Measurements from ENCODE around the gene IFNA4. TPM values are rescaled to one million over a fixed set of nuclear protein-coding genes. Genes with fewer than 3 reads are reported as not detected.
"Not testable (repeated sequence)": the region's sequence is repeated elsewhere in the genome, so short reads cannot be mapped to it uniquely, and the experiment has no call there.

Gene IFNA4
- total RNA-seq, 1 donor, result not detected

DNA sequence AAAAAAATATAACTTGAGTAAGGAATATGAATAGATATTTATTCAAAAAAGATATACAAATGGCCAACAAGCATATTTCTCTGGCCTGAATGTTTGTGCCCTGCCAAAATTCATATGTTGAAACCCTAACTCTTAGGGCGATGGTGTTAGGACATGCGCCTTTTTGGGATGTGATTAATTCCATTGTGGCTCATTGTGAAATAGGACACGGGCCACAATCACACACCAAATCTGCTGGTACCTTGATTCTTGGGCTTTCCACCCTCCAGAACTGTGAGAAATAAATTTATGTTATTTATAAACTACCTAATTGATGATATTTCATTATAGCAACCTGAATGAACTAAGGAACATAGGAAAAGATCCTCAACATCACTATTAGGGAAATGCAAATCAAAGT lies 15.2 kb downstream of the IFNA4 start:
- DNase-seq (ENCODE audit: low read depth), result no peak
- TF ChIP-seq, protein P1, sequence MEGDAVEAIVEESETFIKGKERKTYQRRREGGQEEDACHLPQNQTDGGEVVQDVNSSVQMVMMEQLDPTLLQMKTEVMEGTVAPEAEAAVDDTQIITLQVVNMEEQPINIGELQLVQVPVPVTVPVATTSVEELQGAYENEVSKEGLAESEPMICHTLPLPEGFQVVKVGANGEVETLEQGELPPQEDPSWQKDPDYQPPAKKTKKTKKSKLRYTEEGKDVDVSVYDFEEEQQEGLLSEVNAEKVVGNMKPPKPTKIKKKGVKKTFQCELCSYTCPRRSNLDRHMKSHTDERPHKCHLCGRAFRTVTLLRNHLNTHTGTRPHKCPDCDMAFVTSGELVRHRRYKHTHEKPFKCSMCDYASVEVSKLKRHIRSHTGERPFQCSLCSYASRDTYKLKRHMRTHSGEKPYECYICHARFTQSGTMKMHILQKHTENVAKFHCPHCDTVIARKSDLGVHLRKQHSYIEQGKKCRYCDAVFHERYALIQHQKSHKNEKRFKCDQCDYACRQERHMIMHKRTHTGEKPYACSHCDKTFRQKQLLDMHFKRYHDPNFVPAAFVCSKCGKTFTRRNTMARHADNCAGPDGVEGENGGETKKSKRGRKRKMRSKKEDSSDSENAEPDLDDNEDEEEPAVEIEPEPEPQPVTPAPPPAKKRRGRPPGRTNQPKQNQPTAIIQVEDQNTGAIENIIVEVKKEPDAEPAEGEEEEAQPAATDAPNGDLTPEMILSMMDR (IDR thresholded peaks at IDR 0.05; ENCODE audit: insufficient read depth, low read length), result no peak
- no peak overlapping the region for H3K4me3 ChIP-seq (ENCODE audit: low read depth, low read length)

DNA sequence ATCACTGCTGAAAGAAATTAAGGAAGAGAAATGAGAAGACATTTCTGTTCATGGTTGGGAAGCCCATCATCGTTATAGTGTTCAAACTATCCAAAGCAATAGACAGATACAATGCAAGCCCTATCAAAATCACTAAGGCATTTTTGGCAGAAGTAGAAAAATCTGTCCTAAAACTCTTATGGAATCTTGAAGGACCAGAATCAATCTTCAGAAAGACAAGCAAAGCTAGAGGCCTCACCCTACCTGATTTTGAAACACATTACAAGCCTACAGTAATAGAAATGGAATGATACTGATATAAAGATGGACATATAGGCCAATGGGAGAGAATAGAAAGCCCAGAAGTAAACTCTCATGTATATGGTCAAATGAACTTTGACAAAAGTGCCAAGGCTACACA lies 16.0 kb downstream of the IFNA4 start:
- TF ChIP-seq, protein P1 (IDR thresholded peaks at IDR 0.05; ENCODE audit: insufficient read depth, low read length), result no peak
- DNase-seq (ENCODE audit: low read depth), result no peak
- H3K4me3 ChIP-seq (ENCODE audit: low read depth, low read length), result no peak overlapping the region

DNA sequence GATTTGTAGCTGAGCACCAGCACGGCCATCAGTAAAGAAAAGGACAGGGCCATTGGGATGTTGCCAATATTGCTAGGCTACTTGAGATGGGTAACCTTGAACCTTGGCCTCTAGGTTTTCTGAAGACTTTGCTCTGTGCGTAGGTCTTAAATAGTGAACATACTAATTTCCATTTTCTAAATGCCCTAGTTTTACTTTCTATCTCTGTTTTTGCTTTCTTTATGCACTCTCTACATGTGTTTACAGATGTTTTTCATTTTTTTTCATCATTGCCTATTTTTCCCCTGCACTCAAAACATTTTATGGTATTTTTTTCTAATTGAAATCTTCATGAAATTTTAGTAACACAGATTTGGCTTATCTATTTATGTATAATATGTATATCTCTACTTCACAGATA lies 20.8 kb downstream of the IFNA4 start, which contains the start of gene IFNA21:
Gene IFNA21, minus strand, starts transcription at position 101 of the 400 bp plus-strand sequence. Its CDS starts 48 bp downstream, at position 53.
- DNase-seq (ENCODE audit: low read depth); H3K4me3 ChIP-seq (ENCODE audit: low read depth, low read length): not testable (repeated sequence)

DNA sequence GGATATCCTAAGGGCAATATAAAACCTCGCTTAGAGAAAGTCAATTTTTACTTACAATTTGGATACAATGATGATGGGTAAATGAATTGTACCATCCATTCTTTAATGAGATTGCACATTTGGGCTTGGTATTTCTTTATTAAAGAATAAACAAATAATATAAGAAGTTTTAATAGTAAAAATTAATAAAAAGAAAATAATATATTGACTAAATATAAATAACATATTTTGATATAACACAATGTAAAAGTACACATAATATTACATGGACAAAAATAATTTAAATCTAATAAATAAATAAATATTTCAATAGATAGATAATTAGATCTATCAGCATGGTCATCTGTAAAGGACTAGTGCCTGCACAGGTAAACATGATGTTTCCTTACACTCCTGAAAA lies 21.9 kb downstream of the IFNA4 start:
- DNase-seq (ENCODE audit: low read depth), result no peak
- TF ChIP-seq, protein P1 (IDR thresholded peaks at IDR 0.05; ENCODE audit: insufficient read depth, low read length), result no peak

DNA sequence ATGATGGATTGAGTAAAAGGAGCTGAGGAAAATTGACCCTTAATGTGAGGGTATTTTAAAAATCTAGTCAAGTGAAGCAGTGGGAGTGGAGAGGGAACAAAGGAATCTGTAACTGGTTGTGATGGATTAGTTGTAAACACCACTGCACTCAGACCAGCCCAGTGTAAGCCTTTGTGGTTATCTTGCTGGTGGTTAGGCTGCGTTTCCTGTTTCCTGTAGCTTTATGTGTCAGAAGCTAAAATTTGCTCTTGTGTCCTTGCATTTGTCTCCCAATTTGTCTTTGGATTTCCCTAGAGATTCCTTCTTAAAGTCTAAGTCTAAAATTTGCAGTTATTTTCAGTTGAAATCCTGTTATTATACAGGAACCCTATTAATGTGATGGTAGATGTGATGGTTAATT lies 27.2 kb downstream of the IFNA4 start:
- no peak overlapping the region for H3K4me3 ChIP-seq (ENCODE audit: low read depth, low read length)
- TF ChIP-seq, protein P1 (IDR thresholded peaks at IDR 0.05; ENCODE audit: insufficient read depth, low read length), result no peak
- DNase-seq (ENCODE audit: low read depth), result no peak

More for the DNA sequence above, 21.9 kb downstream of the IFNA4 start:
- no peak overlapping the region for H3K4me3 ChIP-seq (ENCODE audit: low read depth, low read length)

DNA sequence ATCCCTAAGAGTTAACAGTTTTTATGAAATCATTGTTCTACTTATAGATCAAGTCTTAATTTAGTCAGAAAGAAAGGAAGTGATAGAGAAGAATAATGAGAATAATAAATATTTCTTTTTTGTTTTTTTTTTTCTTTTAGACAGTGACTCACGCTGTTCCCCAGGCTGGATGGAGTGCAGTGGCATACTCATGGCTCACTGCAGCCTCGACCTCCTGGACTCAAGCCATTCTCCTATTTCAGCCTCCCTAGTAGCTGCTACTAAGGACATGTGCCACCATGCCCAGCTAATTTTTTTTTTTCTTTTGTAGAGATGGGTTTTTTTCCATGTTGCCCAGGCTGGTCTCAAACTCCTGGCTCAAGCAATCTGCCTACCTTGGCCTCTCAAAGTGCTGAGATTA lies 31.9 kb downstream of the IFNA4 start:
- TF ChIP-seq, protein P1 (IDR thresholded peaks at IDR 0.05; ENCODE audit: insufficient read depth, low read length), result no peak
- peak; percentile 4 for DNase-seq (ENCODE audit: low read depth)
- H3K4me3 ChIP-seq (ENCODE audit: low read depth, low read length), result no peak overlapping the region

DNA sequence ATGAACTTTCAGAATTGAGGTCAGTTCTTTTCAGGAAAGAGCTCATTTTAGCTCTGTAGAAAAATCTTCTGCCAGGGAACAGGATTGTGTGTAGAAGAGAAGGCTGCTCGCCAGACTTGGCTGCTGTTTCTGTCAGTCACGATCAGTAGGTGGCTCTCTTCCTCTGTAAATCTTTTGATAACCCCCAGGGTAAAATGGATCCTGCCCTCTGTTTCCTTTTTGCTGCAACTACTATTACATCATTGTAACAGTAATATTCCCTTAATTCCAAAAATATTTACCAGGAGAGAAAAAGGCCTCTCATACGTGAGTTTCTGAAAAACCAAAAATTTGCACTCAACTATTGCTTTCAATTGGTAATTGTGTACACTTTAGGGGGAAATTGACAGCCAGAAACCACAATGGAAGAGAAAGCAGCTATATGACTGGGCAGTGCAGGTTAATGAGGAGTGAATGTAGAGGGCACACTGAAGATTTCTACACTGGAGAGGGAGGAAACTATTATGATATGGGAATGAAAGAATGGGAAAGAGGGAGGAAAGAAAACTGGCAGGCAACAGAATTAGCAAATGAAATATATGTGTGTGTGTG lies 33.3 kb downstream of the IFNA4 start:
- TF ChIP-seq, protein P1 (IDR thresholded peaks at IDR 0.05; ENCODE audit: insufficient read depth, low read length), result no peak
- no peak overlapping the region for H3K4me3 ChIP-seq (ENCODE audit: low read depth, low read length)
- DNase-seq (ENCODE audit: low read depth), result peak; percentile 21
